Aorta (tissue), 4 donors: Measurements from ENCODE around the gene BLNK. TPM values are rescaled to one million over a fixed set of nuclear protein-coding genes. Genes with fewer than 3 reads are reported as not detected.

Experiments used
- polyA plus RNA-seq, 2 donors: library from polyadenylated mRNA; stranded (reverse); fragments of 200-250 nt; gene quantifications; one replicate each; pipeline ENCODE4 v1.2.3, GENCODE V29; 2013
- total RNA-seq, 2 donors: library from RNA; stranded (reverse); fragmentation: NEBNext Ultra II Directional; extraction: Animal tissue kit (Norgen Biotek cat#: 25700); gene quantifications; one replicate each; pipeline ENCODE4 v1.2.1, GENCODE V29; 2021
- donor health status: healthy with polysubstance abuse.
- donor health status: Bipolar disorder and iron deficiency.
- donor health status: DM: no; HTN: no; CAD: no.
- donor health status: DM: yes; HTN: yes; CAD: no.

The BLNK gene
- total and polyA plus RNA-seq, 4 donors, result 0.72 to 20.2 (median 8.3) TPM

Other genes with a start within 250 kb of the BLNK start
- 1 to 10 TPM; 5.6 to 6.5 TPM for gene CCNJ, start 228.0 kb downstream of the BLNK start, total RNA-seq
- gene CCNJ, start 228.0 kb downstream of the BLNK start, polyA plus RNA-seq, result 1 to 10 TPM in 1 of 2 donors, under 1 TPM in 1; 0.75 to 2.2 TPM
- 10 to 100 TPM; 18.7 to 25.0 TPM for gene ZNF518A, start 141.3 kb downstream of the BLNK start, total RNA-seq
- gene ZNF518A, start 141.3 kb downstream of the BLNK start, polyA plus RNA-seq, result 1 to 10 TPM; 5.1 to 5.5 TPM
- not detected for gene DNTT, start 32.9 kb upstream of the BLNK start, total RNA-seq
- gene DNTT, start 32.9 kb upstream of the BLNK start, polyA plus RNA-seq, result not detected
- not detected for gene OPALIN, start 87.4 kb upstream of the BLNK start, total RNA-seq
- gene OPALIN, start 87.4 kb upstream of the BLNK start, polyA plus RNA-seq, result not detected
- under 1 TPM; 0.12 to 0.36 TPM for gene TLL2, start 242.4 kb upstream of the BLNK start, total RNA-seq
- gene TLL2, start 242.4 kb upstream of the BLNK start, polyA plus RNA-seq, result not detected